ENCODE data around the gene SDK1.

Gene SDK1

GRCh38 chr7:4074407-4074806 lies 773.4 kb downstream of the SDK1 start:
- Histone ChIP-seq H3K36me3 (no peaks in the 10 kb centered on the region), H3K27ac (no peak overlapping the region), H3K9me3 (no peaks in the 10 kb centered on the region), H3K27me3 (no peaks in the 10 kb centered on the region), H3K4me1 (ENCODE audit: control insufficient read depth in 1 of 2, insufficient read depth in 1 of 2, low read depth in 1 of 2, low read length in 1 of 2) (no peaks in the 10 kb centered on the region), H3K4me3 (ENCODE audit: low read depth in 1 of 2, low read length in 1 of 2) (no peak overlapping the region)
- TF ChIP-seq CTCF (IDR thresholded peaks at IDR 0.05), result no peak

- no peaks in the 10 kb centered on the region for H3K27me3 ChIP-seq
- H3K27ac ChIP-seq, result no peak overlapping the region
- TF ChIP-seq CTCF (IDR thresholded peaks at IDR 0.05), result no peak
- no peaks in the 10 kb centered on the region for H3K4me1 ChIP-seq (ENCODE audit: control insufficient read depth in 1 of 2, insufficient read depth in 1 of 2, low read depth in 1 of 2, low read length in 1 of 2)
- no peak overlapping the region for H3K4me3 ChIP-seq (ENCODE audit: low read depth in 1 of 2, low read length in 1 of 2)
- no peaks in the 10 kb centered on the region for H3K9me3 ChIP-seq
- H3K36me3 ChIP-seq, result no peaks in the 10 kb centered on the region
Measured at GRCh38 chr7:4074994-4075393, 773.9 kb downstream of the SDK1 start.

- TF ChIP-seq CTCF (IDR thresholded peaks at IDR 0.05), result no peak
- Histone ChIP-seq H3K4me3 (ENCODE audit: low read depth in 1 of 2, low read length in 1 of 2) (no peak overlapping the region), H3K36me3 (no peaks in the 10 kb centered on the region), H3K27me3 (no peaks in the 10 kb centered on the region), H3K9me3 (no peaks in the 10 kb centered on the region), H3K27ac (no peak overlapping the region), H3K4me1 (ENCODE audit: control insufficient read depth in 1 of 2, insufficient read depth in 1 of 2, low read depth in 1 of 2, low read length in 1 of 2) (no peaks in the 10 kb centered on the region)
Measured at GRCh38 chr7:4076701-4077294, 775.7 kb downstream of the SDK1 start.

- Histone ChIP-seq H3K9me3 (no peaks in the 10 kb centered on the region), H3K27ac (no peak overlapping the region), H3K36me3 (no peaks in the 10 kb centered on the region), H3K4me1 (ENCODE audit: control insufficient read depth in 1 of 2, insufficient read depth in 1 of 2, low read depth in 1 of 2, low read length in 1 of 2) (no peaks in the 10 kb centered on the region), H3K4me3 (ENCODE audit: low read depth in 1 of 2, low read length in 1 of 2) (no peak overlapping the region), H3K27me3 (no peaks in the 10 kb centered on the region)
- no peak for TF ChIP-seq CTCF (IDR thresholded peaks at IDR 0.05)
Measured at GRCh38 chr7:4077980-4078379, 776.9 kb downstream of the SDK1 start.

- Histone ChIP-seq H3K9me3 (no peaks in the 10 kb centered on the region), H3K27ac (no peak overlapping the region), H3K4me1 (ENCODE audit: control insufficient read depth in 1 of 2, insufficient read depth in 1 of 2, low read depth in 1 of 2, low read length in 1 of 2) (no peaks in the 10 kb centered on the region), H3K4me3 (ENCODE audit: low read depth in 1 of 2, low read length in 1 of 2) (no peak overlapping the region), H3K27me3 (no peaks in the 10 kb centered on the region), H3K36me3 (no peaks in the 10 kb centered on the region)
- TF ChIP-seq CTCF (IDR thresholded peaks at IDR 0.05), result no peak
Measured at GRCh38 chr7:4078580-4078979, 777.5 kb downstream of the SDK1 start.

- TF ChIP-seq CTCF (IDR thresholded peaks at IDR 0.05), result no peak
- Histone ChIP-seq H3K27ac (no peak overlapping the region), H3K36me3 (no peaks in the 10 kb centered on the region), H3K4me1 (ENCODE audit: control insufficient read depth in 1 of 2, insufficient read depth in 1 of 2, low read depth in 1 of 2, low read length in 1 of 2) (no peaks in the 10 kb centered on the region), H3K27me3 (no peaks in the 10 kb centered on the region), H3K9me3 (no peaks in the 10 kb centered on the region), H3K4me3 (ENCODE audit: low read depth in 1 of 2, low read length in 1 of 2) (no peak overlapping the region)
Measured at GRCh38 chr7:4079366-4079765, 778.3 kb downstream of the SDK1 start.
